Keratinocyte (primary cell): ENCODE results near the gene CSNK1G2.

Experiments
- EZH2 ChIP-seq: IDR thresholded peaks from one replicate; pipeline ENCODE4 v1.6.1; 2012; ENCODE audit warnings: inconsistent platforms, mild to moderate bottlenecking, low read length, moderate library complexity
- TF ChIP-seq, protein P1 (sequence below), 3 experiments: IDR thresholded peaks in 1 of 3; conservative IDR thresholded peaks in 1 of 3; optimal IDR thresholded peaks in 1 of 3; 2 replicates in 2 of 3; 3 replicates in 1 of 3; pipeline versions ENCODE3 to v1.5.1; 2011; ENCODE audit warnings: low read length in 3 of 3, mild to moderate bottlenecking in 3 of 3, moderate library complexity in 2 of 3, control low read depth in 1 of 3, inconsistent platforms in 1 of 3; ENCODE audit not compliant: insufficient read depth in 2 of 3; ENCODE audit errors: extremely low read depth in 1 of 3

DNA sequence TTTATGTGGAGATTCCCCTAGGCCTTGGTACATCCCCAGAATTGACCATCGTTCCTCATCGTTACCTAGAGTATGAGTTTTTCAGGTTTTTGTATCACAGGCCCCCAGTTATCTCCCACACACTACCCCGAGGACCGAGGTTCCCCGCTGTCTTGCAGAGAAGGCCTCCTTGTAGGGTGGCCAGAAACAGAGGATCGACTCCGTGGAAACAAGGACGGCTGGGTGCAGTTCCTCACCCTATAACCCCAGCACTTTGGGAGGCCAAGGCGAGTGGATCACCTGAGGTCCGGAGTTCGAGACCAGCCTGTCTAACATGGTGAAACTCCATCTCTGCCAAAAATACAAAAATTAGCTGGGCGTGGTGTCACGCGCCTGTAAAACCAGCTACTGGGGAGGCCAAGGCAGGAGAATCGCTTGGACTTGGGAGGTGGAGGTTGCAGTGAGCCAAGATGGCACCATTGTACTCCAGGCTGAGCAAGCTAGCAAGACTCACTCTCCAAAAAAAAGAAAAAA is 35.1 kb upstream of the CSNK1G2 start:
- TF ChIP-seq, protein P1, sequence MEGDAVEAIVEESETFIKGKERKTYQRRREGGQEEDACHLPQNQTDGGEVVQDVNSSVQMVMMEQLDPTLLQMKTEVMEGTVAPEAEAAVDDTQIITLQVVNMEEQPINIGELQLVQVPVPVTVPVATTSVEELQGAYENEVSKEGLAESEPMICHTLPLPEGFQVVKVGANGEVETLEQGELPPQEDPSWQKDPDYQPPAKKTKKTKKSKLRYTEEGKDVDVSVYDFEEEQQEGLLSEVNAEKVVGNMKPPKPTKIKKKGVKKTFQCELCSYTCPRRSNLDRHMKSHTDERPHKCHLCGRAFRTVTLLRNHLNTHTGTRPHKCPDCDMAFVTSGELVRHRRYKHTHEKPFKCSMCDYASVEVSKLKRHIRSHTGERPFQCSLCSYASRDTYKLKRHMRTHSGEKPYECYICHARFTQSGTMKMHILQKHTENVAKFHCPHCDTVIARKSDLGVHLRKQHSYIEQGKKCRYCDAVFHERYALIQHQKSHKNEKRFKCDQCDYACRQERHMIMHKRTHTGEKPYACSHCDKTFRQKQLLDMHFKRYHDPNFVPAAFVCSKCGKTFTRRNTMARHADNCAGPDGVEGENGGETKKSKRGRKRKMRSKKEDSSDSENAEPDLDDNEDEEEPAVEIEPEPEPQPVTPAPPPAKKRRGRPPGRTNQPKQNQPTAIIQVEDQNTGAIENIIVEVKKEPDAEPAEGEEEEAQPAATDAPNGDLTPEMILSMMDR (optimal IDR thresholded peaks at IDR 0.05 in 1 of 3, IDR thresholded peaks at IDR 0.05 in 1 of 3, conservative IDR thresholded peaks at IDR 0.05 in 1 of 3; ENCODE audit: extremely low read depth in 1 of 3, insufficient read depth in 2 of 3, low read length in 3 of 3) = no peak
- TF ChIP-seq EZH2 = no peak
